Stimulated activated CD4-positive, alpha-beta T cell treated with anti-CD3 and anti-CD28 coated beads, Interleukin-1b, Interleukin-23, amount 100 ng/mL, for 1 hour (primary cell): ENCODE data around the gene KRTAP10-8.
"Not testable (repeated sequence)": the region's sequence is repeated elsewhere in the genome, so short reads cannot be mapped to it uniquely, and the experiment has no call there.

Experiments used
- DNase-seq, 2 donors: peaks; one replicate each; pipeline ENCODE4 v3.0.0-alpha.2; 2020; ENCODE audit warnings: low read depth in 2 of 2

Gene KRTAP10-8

GRCh38 chr21:44579056-44579832, 32.6 kb upstream of the KRTAP10-8 start:
- no peak for DNase-seq

- no peak for DNase-seq
These were observed 32.1 kb upstream of the KRTAP10-8 start for GRCh38 chr21:44579833-44580144.

- not testable (repeated sequence) for DNase-seq
These were observed 31.6 kb upstream of the KRTAP10-8 start, which contains the start of gene KRTAP10-5 for GRCh38 chr21:44580231-44580821. TSS of gene KRTAP10-5 (minus strand) at chr21:44580604. CDS start at chr21:44580578, 26 bp downstream.

- no peak for DNase-seq
These were observed 30.7 kb upstream of the KRTAP10-8 start for GRCh38 chr21:44581158-44581557.

- no peak for DNase-seq
These were observed 29.8 kb upstream of the KRTAP10-8 start for GRCh38 chr21:44582055-44582454.

- no peak for DNase-seq
These were observed 28.6 kb upstream of the KRTAP10-8 start for GRCh38 chr21:44583089-44583799.

GRCh38 chr21:44583800-44584147, 28.1 kb upstream of the KRTAP10-8 start:
- no peak for DNase-seq

GRCh38 chr21:44585892-44586291, 26.0 kb upstream of the KRTAP10-8 start:
- no peak for DNase-seq

- no peak for DNase-seq
These were observed 22.8 kb upstream of the KRTAP10-8 start for GRCh38 chr21:44589094-44589493.

GRCh38 chr21:44589586-44590305, 22.1 kb upstream of the KRTAP10-8 start:
- no peak for DNase-seq

- no peak for DNase-seq
These were observed 21.6 kb upstream of the KRTAP10-8 start for GRCh38 chr21:44590311-44590721.

GRCh38 chr21:44590897-44591800, 20.7 kb upstream of the KRTAP10-8 start:
- not testable (repeated sequence) for DNase-seq

- not testable (repeated sequence) for DNase-seq
These were observed 20.1 kb upstream of the KRTAP10-8 start for GRCh38 chr21:44591801-44592130.

- DNase-seq: no peak
These were observed 19.2 kb upstream of the KRTAP10-8 start, which contains the start of gene KRTAP10-6 for GRCh38 chr21:44592446-44593311. TSS of gene KRTAP10-6 (minus strand) at chr21:44592505. CDS start at chr21:44592484, 21 bp downstream.

- DNase-seq: no peak
These were observed 18.1 kb upstream of the KRTAP10-8 start for GRCh38 chr21:44593598-44594405.

GRCh38 chr21:44594406-44594916, 17.4 kb upstream of the KRTAP10-8 start:
- DNase-seq: no peak

GRCh38 chr21:44595524-44595923, 16.4 kb upstream of the KRTAP10-8 start:
- DNase-seq: no peak

GRCh38 chr21:44596068-44596725, 15.7 kb upstream of the KRTAP10-8 start:
- no peak for DNase-seq

GRCh38 chr21:44598061-44598460, 13.8 kb upstream of the KRTAP10-8 start:
- DNase-seq: no peak
